GM21619 (cell line): ENCODE results near the gene MAP2K3.
A peak's percentile ranks its signal among the peaks of the same experiment; 100 is the strongest.
"Not testable (repeated sequence)": the region's sequence is repeated elsewhere in the genome, so short reads cannot be mapped to it uniquely, and the experiment has no call there.

ENCODE experiments used
- ATAC-seq: cut with Tn5 transposase; IDR thresholded peaks from one replicate; pipeline ENCODE4 v1.9.1; 2021; ENCODE audit not compliant: unreplicated experiment

The MAP2K3 gene

DNA sequence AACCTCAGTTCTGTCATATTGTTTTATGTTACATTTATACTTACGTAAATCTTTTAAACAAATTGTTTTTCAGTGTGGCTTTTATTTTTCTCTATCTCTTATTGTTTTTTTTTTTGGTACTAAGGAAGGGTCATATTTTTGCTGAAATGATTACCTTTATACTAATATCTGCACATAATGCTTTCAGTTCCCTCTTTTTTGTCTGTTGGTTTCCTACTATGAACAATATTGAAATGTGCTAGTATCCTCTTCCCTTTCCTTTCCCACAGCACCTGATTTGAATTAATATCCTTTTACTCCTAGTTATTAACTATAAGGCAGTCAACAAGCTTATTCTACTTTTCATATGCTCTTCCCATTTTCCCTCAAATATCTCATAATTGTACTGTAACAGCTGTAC, 43.4 kb downstream of the MAP2K3 start:
- ATAC-seq: peak; percentile 68

- ATAC-seq: not testable (repeated sequence)
Observed at GRCh38 chr17:21328778-21329177, 44.3 kb downstream of the MAP2K3 start.

GRCh38 chr17:21330436-21331160, 46.1 kb downstream of the MAP2K3 start:
- no peak for ATAC-seq

- ATAC-seq: not testable (repeated sequence)
Observed at GRCh38 chr17:21336541-21337294, 52.2 kb downstream of the MAP2K3 start.

- not testable (repeated sequence) for ATAC-seq
Observed at GRCh38 chr17:21337981-21338625, 53.6 kb downstream of the MAP2K3 start.

- no peak for ATAC-seq
Observed at GRCh38 chr17:21339011-21339410, 54.5 kb downstream of the MAP2K3 start.

DNA sequence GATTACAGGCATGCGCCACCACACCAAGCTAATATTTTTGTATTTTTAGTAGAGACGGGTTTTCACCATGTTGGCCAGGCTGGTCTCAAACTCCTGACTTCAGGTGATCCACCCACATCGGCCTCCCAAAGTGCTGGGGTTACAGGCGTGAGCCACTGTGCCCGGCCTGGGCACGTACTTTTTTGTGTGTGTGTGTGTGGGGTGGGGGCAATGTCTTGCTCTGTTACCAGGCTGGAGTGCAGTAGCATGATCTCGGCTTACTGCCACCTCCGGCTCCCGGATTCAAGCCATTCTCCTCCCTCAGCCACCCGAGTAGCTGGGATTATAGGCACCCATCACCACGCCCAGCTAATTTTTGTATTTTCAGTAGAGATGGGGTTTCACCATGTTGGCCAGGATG, 55.1 kb downstream of the MAP2K3 start:
- not testable (repeated sequence) for ATAC-seq

- ATAC-seq: not testable (repeated sequence)
Observed at GRCh38 chr17:21340407-21340806, 55.9 kb downstream of the MAP2K3 start.

GRCh38 chr17:21341279-21341678, 56.8 kb downstream of the MAP2K3 start:
- not testable (repeated sequence) for ATAC-seq

GRCh38 chr17:21341925-21342540, 57.5 kb downstream of the MAP2K3 start:
- ATAC-seq: not testable (repeated sequence)

- ATAC-seq: not testable (repeated sequence)
Observed at GRCh38 chr17:21343061-21343949, 58.8 kb downstream of the MAP2K3 start.

DNA sequence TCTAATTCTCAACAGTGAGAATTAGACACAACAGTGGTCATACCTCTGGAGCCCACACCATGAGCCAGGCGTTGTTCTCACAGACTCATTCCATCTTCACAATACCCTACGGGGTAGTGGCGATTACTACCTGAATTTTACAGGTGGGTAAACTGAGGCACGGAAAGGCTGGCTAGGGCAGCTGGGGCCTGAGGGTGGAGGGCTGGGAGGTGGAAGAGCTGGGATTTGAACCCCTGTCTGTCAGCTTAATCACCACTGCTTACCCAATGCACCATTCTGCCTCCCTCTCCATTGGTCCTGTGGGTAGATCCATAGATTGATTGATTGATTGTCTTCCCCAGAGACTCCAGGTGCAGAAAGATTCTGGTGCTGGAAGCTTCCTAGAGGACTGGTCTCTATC, 60.3 kb downstream of the MAP2K3 start:
- ATAC-seq: not testable (repeated sequence)

DNA sequence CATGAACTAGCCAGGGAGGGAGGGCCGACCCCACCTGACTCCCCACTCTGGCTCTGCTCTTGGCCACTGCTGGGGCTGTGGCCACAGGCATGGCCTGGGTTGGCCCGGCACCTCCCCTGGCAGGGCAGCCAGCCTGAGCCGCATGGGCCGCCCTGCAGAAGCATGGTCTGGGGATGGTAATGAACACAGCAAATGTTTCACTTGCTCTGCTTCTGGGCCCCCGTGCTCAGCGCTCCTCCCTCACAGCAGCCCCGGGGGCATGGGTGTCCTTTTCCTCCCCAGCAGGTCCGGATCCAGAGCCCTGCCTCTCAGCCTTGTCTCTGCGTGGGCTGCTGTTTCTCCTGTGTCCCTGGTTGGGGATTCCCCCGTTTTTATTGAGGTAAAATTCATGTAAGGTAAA, 60.7 kb downstream of the MAP2K3 start:
- no peak for ATAC-seq

- ATAC-seq: not testable (repeated sequence)
Observed at GRCh38 chr17:21346107-21346506, 61.6 kb downstream of the MAP2K3 start.

GRCh38 chr17:21346651-21347250, 62.2 kb downstream of the MAP2K3 start:
- ATAC-seq: not testable (repeated sequence)

- not testable (repeated sequence) for ATAC-seq
Observed at GRCh38 chr17:21347660-21348059, 63.1 kb downstream of the MAP2K3 start.

DNA sequence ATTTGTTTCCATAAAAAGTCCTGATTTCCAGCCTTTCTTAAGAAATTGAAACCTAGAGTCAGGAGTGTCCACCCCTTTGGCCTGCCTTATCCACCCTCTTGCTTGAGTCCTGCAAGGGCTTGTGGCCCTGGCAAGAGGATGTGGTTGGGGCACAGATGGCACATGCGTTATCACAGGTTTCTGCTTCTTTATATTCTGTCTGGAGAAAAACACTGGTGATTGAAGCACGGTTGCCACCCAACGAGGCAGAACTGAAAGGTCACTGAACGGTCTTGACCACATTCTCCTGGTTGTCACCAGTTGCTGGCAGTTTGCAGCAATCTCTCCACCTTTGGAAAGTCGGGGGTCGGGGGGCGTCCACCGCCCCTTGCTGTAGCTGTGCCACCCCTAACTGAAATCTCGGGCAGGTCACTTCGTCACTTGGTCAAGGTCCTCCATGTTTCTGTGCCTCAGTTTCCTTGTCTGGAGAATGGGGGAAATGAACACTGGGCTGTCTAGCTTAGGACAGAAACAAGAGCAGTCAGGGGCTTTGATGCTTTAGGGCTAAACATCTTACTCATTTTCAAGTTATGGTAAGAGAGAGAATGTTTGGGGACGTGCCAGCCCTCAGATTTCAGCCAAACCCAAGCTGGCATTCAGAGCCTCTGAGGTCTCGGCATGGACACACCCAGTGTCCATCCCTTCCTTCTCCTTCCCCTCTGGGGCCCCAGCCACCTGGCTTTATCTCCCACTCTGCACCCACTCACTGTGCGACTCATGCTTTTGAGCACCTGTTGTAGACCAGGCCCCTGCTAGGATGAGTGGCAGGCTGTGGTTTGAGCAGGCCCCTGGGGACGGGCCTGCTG, 63.8 kb downstream of the MAP2K3 start:
- peak; percentile 58 for ATAC-seq

GRCh38 chr17:21348926-21349261, 64.4 kb downstream of the MAP2K3 start:
- not testable (repeated sequence) for ATAC-seq
